WTC11 (cell line): ENCODE data around the gene PSMB10. TPM values are rescaled to one million over a fixed set of nuclear protein-coding genes. Genes with fewer than 3 reads are reported as not detected.

Experiments used
- ATAC-seq: fragments of 200-7000 bp; cut with Tn5 transposase; 2 replicates; pipeline ENCODE4 v1.10.0; 2021; ENCODE audit warnings: mild to moderate bottlenecking, moderate library complexity
- CTCF ChIA-PET: fragments of 300-600 bp; sonication (Branson Sonifier 250); formaldehyde crosslinking; loops from one replicate; lab custom pipeline; 2021; ENCODE audit warnings: antibody characterized with exemption; lab: Charles Lee
- POLR2A ChIA-PET: fragments of 350-600 bp; sonication (Branson Sonifier 250); formaldehyde crosslinking; loops from one replicate; lab custom pipeline; 2021; ENCODE audit warnings: antibody characterized with exemption; lab: Charles Lee
- DNase-seq: peaks from one replicate; pipeline ENCODE4 v3.0.0; 2021; ENCODE audit warnings: low spot score
- H3K27ac Mint-ChIP-seq: 2 replicates; pipeline ENCODE4 v1.8.0; 2021; ENCODE audit warnings: mixed read lengths
- H3K27me3 Mint-ChIP-seq: 2 replicates; pipeline ENCODE4 v1.8.0; 2021; ENCODE audit warnings: low read depth, mild to moderate bottlenecking, moderate library complexity, mixed read lengths
- H3K36me3 Mint-ChIP-seq: 2 replicates; pipeline ENCODE4 v1.8.0; 2021; ENCODE audit warnings: mixed read lengths
- H3K4me1 Mint-ChIP-seq: 2 replicates; pipeline ENCODE4 v1.8.0; 2022; ENCODE audit warnings: mixed read lengths
- H3K4me3 Mint-ChIP-seq: 2 replicates; pipeline ENCODE4 v1.8.0; 2021; ENCODE audit warnings: mild to moderate bottlenecking, moderate library complexity, mixed read lengths
- H3K9me3 Mint-ChIP-seq: 2 replicates; pipeline ENCODE4 v1.8.0; 2021; ENCODE audit warnings: mixed read lengths
- CREM ChIP-seq: sonication (generic); formaldehyde crosslinking; IDR thresholded peaks from 2 replicates; pipeline ENCODE4 v1.8.1; 2022; ENCODE audit warnings: mild to moderate bottlenecking, missing genetic modification reagents, moderate library complexity
- E2F5 ChIP-seq: sonication (generic); formaldehyde crosslinking; IDR thresholded peaks from 2 replicates; pipeline ENCODE4 v1.8.1; 2022; ENCODE audit warnings: mild to moderate bottlenecking, moderate library complexity, missing genetic modification reagents
- EMX1 ChIP-seq: fragments of 250-450 bp; sonication (Bioruptor Pico); IDR thresholded peaks from 2 replicates; pipeline ENCODE4 v1.8.0; 2021; ENCODE audit warnings: mild to moderate bottlenecking
- FOXJ3 ChIP-seq: sonication (generic); formaldehyde crosslinking; IDR thresholded peaks from 2 replicates; pipeline ENCODE4 v1.9.0; 2021; ENCODE audit warnings: missing genetic modification reagents, mild to moderate bottlenecking, borderline replicate concordance
- FOXP1 ChIP-seq: sonication (generic); formaldehyde crosslinking; IDR thresholded peaks from 2 replicates; pipeline ENCODE4 v1.8.0; 2022; ENCODE audit warnings: missing genetic modification reagents, mild to moderate bottlenecking, moderate library complexity, borderline replicate concordance
- FOXP4 ChIP-seq: sonication (generic); formaldehyde crosslinking; IDR thresholded peaks from 2 replicates; pipeline ENCODE4 v1.8.0; 2022; ENCODE audit warnings: mild to moderate bottlenecking, missing genetic modification reagents
- GRHL2 ChIP-seq: fragments of 250-450 bp; sonication (Bioruptor Pico); IDR thresholded peaks from 2 replicates; pipeline ENCODE4 v1.8.0; 2022; ENCODE audit warnings: mild to moderate bottlenecking, moderate library complexity; ENCODE audit not compliant: insufficient replicate concordance, severe bottlenecking
- JUN ChIP-seq: sonication (generic); formaldehyde crosslinking; IDR thresholded peaks from 2 replicates; pipeline ENCODE4 v1.8.0; 2023; ENCODE audit warnings: mild to moderate bottlenecking, missing genetic modification reagents
- MAX ChIP-seq: sonication (generic); formaldehyde crosslinking; IDR thresholded peaks from 2 replicates; pipeline ENCODE4 v1.8.0; 2022; ENCODE audit warnings: mild to moderate bottlenecking, missing genetic modification reagents
- NFE2L1 ChIP-seq: sonication (generic); formaldehyde crosslinking; IDR thresholded peaks from 2 replicates; pipeline ENCODE4 v1.8.1; 2023; ENCODE audit warnings: missing genetic modification reagents
- OVOL2 ChIP-seq: fragments of 250-450 bp; sonication (Bioruptor Pico); IDR thresholded peaks from 2 replicates; pipeline ENCODE4 v1.9.0; 2021; ENCODE audit warnings: mild to moderate bottlenecking, borderline replicate concordance
- RELA ChIP-seq: sonication (generic); formaldehyde crosslinking; IDR thresholded peaks from 2 replicates; pipeline ENCODE4 v1.8.1; 2022; ENCODE audit warnings: missing genetic modification reagents, mild to moderate bottlenecking, borderline replicate concordance
- SMAD4 ChIP-seq: sonication (generic); formaldehyde crosslinking; IDR thresholded peaks from 2 replicates; pipeline ENCODE4 v1.8.0; 2022; ENCODE audit warnings: mild to moderate bottlenecking, missing genetic modification reagents
- SOX15 ChIP-seq: fragments of 250-450 bp; sonication (Bioruptor Pico); IDR thresholded peaks from 2 replicates; pipeline ENCODE4 v1.9.0; 2021; ENCODE audit warnings: mild to moderate bottlenecking
- ZNF121 ChIP-seq: sonication (generic); formaldehyde crosslinking; IDR thresholded peaks from 2 replicates; pipeline ENCODE4 v1.8.0; 2023; ENCODE audit warnings: missing genetic modification reagents
- ZNF416 ChIP-seq: fragments of 250-450 bp; sonication (Bioruptor Pico); IDR thresholded peaks from 2 replicates; pipeline ENCODE4 v1.9.0; 2021; ENCODE audit warnings: mild to moderate bottlenecking, inconsistent platforms
- total RNA-seq: library from RNA; stranded (reverse); gene quantifications from 3 replicates; pipeline ENCODE4 v1.2.3, GENCODE V29; 2021
- TF ChIP-seq, protein P1 (sequence below): sonication (generic); formaldehyde crosslinking; IDR thresholded peaks from 2 replicates; pipeline ENCODE4 v1.8.1; 2023; ENCODE audit warnings: mild to moderate bottlenecking, missing genetic modification reagents, moderate library complexity
- TF ChIP-seq, protein P2 (sequence below): sonication (generic); formaldehyde crosslinking; IDR thresholded peaks from 2 replicates; pipeline ENCODE4 v1.8.0; 2022; ENCODE audit warnings: mild to moderate bottlenecking, missing genetic modification reagents
- TF ChIP-seq, protein P3 (sequence below): fragments of 250-450 bp; sonication (Bioruptor Pico); conservative IDR thresholded peaks from 2 replicates; pipeline ENCODE4 v1.9.0; 2021; ENCODE audit warnings: mild to moderate bottlenecking
- TF ChIP-seq, protein P4 (sequence below): sonication (generic); formaldehyde crosslinking; IDR thresholded peaks from 2 replicates; pipeline ENCODE4 v1.8.1; 2023; ENCODE audit warnings: mild to moderate bottlenecking, missing genetic modification reagents

The PSMB10 gene
- total RNA-seq, 1 experiment from 2014 or later = 40.9 TPM

GRCh38 chr16:67922221-67922620, 14.4 kb downstream of the PSMB10 start:
- no peaks in the 10 kb centered on the region for H3K9me3 Mint-ChIP-seq
- no peak for DNase-seq
- H3K4me3 Mint-ChIP-seq = no peak overlapping the region
- ChIA-PET POLR2A (no interaction called here), CTCF (interaction anchor here (0.7 to 1.8 kb wide), 5 partner anchors 19 to 259 kb away, joined by 3 to 12 read pairs (median 4); no protein-coding TSS in a partner anchor)
- peaks cover 28% of the 10 kb centered on the region for H3K4me1 Mint-ChIP-seq
- TF ChIP-seq OVOL2 (CRISPR knock-in tag) = no peak
- TF ChIP-seq SMAD4 (CRISPR knock-in tag) = no peak
- TF ChIP-seq RELA (CRISPR knock-in tag) = no peak
- TF ChIP-seq MAX (CRISPR knock-in tag) = no peak
- no peak for TF ChIP-seq FOXP1 (CRISPR knock-in tag)
- TF ChIP-seq ZNF121 (CRISPR knock-in tag) = no peak
- TF ChIP-seq FOXP4 (CRISPR knock-in tag) = no peak
- TF ChIP-seq CREM (CRISPR knock-in tag) = no peak
- TF ChIP-seq, protein P1, sequence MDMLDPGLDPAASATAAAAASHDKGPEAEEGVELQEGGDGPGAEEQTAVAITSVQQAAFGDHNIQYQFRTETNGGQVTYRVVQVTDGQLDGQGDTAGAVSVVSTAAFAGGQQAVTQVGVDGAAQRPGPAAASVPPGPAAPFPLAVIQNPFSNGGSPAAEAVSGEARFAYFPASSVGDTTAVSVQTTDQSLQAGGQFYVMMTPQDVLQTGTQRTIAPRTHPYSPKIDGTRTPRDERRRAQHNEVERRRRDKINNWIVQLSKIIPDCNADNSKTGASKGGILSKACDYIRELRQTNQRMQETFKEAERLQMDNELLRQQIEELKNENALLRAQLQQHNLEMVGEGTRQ (CRISPR knock-in tag) = no peak
- TF ChIP-seq SOX15 (CRISPR knock-in tag) = no peak
- TF ChIP-seq, protein P2, sequence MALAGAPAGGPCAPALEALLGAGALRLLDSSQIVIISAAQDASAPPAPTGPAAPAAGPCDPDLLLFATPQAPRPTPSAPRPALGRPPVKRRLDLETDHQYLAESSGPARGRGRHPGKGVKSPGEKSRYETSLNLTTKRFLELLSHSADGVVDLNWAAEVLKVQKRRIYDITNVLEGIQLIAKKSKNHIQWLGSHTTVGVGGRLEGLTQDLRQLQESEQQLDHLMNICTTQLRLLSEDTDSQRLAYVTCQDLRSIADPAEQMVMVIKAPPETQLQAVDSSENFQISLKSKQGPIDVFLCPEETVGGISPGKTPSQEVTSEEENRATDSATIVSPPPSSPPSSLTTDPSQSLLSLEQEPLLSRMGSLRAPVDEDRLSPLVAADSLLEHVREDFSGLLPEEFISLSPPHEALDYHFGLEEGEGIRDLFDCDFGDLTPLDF (CRISPR knock-in tag) = no peak
- no peak for TF ChIP-seq FOXJ3
- TF ChIP-seq GRHL2 (CRISPR knock-in tag) = no peak
- no peak for TF ChIP-seq JUN (CRISPR knock-in tag)
- no peak for TF ChIP-seq ZNF416 (CRISPR knock-in tag)
- TF ChIP-seq, protein P3, sequence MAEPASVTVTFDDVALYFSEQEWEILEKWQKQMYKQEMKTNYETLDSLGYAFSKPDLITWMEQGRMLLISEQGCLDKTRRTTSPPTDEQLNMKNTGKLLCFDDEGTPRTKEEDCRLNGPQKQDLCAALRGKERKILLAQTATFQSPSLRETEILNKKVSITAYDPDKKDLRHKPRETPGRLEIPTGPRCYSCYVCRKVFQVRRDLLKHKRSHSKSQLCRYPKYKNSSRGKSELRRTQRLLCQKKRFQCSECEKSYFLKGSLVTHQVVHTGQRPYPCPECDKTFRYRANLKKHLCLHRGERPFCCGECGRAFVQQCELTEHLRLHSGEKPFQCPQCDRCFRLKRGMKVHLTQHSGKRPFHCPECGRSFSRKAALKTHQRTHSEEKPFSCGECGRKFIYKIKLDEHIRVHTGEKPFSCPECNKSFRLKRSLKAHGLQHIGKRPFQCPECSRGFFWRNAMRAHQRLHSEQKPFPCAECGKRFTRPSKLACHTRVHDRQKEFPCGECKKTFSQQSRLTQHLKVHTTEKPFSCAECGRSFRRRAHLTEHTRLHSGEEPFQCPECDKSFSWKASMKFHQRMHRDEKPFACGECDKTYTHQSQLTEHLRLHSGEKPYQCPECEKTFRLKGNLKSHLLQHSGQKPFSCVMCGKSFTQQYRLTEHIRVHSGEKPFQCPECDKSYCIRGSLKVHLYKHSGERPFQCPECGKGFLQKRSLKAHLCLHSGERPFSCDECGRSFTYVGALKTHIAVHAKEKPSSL = no peak
- TF ChIP-seq E2F5 (CRISPR knock-in tag) = no peak
- H3K27ac Mint-ChIP-seq = peak overlapping the region; percentile 11
- ATAC-seq = no peak
- H3K27me3 Mint-ChIP-seq = no peaks in the 10 kb centered on the region; the same call in 1 of the 2 replicates
- H3K36me3 Mint-ChIP-seq = no peaks in the 10 kb centered on the region; the same call in 1 of the 2 replicates

- Mint-ChIP-seq H3K36me3 (no peaks in the 10 kb centered on the region; the same call in 1 of the 2 replicates), H3K27ac (no peak overlapping the region), H3K27me3 (no peaks in the 10 kb centered on the region; the same call in 1 of the 2 replicates), H3K4me3 (no peak overlapping the region), H3K9me3 (no peaks in the 10 kb centered on the region), H3K4me1 (peaks cover 36% of the 10 kb centered on the region)
- ATAC-seq = peak; percentile 8; the same call in 1 of the 2 replicates
- CTCF ChIA-PET = interaction anchor here (0.6 to 1.7 kb wide), 5 partner anchors 22 to 464 kb away, joined by 3 to 12 read pairs (median 5); no protein-coding TSS in a partner anchor
- POLR2A ChIA-PET = interaction anchor here (1.0 kb wide), 1 partner anchor 35 kb away, joined by 4 read pairs; the partner anchor contains the start of gene NRN1L
- DNase-seq = no peak
- TF ChIP-seq NFE2L1 (CRISPR knock-in tag) (no peak), E2F5 (CRISPR knock-in tag) (no peak), EMX1 (CRISPR knock-in tag) (no peak)
- TF ChIP-seq, protein P3 = no peak
- TF ChIP-seq, protein P4, sequence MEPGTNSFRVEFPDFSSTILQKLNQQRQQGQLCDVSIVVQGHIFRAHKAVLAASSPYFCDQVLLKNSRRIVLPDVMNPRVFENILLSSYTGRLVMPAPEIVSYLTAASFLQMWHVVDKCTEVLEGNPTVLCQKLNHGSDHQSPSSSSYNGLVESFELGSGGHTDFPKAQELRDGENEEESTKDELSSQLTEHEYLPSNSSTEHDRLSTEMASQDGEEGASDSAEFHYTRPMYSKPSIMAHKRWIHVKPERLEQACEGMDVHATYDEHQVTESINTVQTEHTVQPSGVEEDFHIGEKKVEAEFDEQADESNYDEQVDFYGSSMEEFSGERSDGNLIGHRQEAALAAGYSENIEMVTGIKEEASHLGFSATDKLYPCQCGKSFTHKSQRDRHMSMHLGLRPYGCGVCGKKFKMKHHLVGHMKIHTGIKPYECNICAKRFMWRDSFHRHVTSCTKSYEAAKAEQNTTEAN (CRISPR knock-in tag) = no peak
These were observed 16.9 kb downstream of the PSMB10 start for GRCh38 chr16:67919622-67920221.
